T-helper 22 cell (primary cell): Measurements from ENCODE around the gene PVALB.

Source experiments
- DNase-seq: peaks from one replicate; pipeline ENCODE4 v3.0.0-alpha.2; 2020; ENCODE audit warnings: low read depth

Gene PVALB

GRCh38 chr22:36816636-36817524, at the start of gene PVALB:
Gene PVALB, minus strand, starts transcription at chr22:36817035. Its CDS starts 30 bp downstream, at chr22:36817005.
- no peak for DNase-seq

DNA sequence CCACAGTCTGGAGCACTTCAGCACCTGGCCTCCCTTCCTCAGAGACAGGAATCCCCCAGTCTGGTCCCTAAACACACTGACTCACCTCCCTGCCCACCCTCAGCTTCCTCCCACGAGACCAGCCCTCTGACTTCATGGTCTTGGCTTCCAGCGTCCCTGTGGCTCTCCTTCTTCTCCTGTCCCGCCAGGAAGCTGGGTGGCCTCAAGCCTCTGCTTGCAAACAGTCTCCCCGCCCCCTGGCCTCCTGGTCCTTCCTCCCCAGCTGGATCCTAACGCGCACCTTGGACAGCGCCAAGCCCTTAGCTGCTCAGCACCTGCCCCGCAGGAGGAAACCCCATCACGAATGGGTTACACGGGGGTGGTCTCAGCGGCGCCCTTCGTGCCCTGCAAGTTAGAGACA, 48.5 kb upstream of the PVALB start:
- no peak for DNase-seq

DNA sequence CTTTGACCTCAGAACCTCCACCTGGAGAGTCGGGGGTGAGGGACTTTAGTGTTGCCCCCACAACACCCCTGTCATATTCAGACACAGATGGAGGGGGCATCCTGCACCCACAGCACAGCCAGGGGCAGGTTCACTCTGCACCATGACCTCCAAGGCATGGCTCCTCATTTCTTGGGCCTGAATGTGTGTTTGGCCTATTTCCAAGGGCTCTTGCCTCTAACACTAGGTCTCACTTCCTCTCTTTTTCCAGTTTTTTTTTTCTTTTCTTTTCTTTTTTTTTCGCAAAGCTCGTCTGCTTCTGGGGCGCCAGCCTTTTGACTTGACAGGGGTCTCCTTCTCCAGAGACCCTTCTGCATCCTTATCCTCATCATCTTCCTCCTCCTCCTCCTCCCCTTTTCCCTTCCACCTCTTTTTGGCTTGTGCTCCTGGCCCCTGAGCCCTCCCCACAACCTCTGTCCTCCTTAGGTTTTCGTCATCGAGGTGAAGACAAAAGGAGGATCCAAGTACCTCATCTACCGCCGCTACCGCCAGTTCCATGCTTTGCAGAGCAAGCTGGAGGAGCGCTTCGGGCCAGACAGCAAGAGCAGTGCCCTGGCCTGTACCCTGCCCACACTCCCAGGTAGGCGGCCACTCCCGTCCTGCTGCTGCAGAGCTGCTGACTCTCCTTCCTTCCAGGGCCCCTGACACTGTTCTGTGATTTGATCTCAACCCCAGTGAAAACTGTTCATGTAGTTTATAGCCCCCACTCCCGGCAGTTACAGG, 47.8 kb upstream of the PVALB start:
- DNase-seq, result no peak

DNA sequence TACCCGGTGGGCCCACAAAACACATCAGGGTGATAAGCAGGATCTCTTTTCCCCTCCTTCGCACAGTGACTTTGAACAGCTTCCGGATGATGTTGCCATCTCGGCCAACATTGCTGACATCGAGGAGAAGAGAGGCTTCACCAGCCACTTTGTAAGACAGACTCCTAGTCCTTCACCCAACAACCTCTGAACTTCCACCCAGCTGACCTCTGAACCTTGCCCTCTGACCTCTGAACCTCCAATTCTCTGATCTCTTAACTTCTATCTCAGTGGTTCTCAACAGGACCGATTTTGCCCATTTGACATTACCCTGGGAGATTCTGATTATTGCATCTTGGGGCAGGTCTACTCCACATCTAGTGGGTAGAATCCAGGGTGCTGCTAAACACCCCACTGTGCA, 47.1 kb upstream of the PVALB start:
- no peak for DNase-seq

- DNase-seq, result no peak
Observed at GRCh38 chr22:36863281-36863680, 46.4 kb upstream of the PVALB start.

- DNase-seq, result no peak
Observed at GRCh38 chr22:36862251-36863242, 45.7 kb upstream of the PVALB start.

DNA sequence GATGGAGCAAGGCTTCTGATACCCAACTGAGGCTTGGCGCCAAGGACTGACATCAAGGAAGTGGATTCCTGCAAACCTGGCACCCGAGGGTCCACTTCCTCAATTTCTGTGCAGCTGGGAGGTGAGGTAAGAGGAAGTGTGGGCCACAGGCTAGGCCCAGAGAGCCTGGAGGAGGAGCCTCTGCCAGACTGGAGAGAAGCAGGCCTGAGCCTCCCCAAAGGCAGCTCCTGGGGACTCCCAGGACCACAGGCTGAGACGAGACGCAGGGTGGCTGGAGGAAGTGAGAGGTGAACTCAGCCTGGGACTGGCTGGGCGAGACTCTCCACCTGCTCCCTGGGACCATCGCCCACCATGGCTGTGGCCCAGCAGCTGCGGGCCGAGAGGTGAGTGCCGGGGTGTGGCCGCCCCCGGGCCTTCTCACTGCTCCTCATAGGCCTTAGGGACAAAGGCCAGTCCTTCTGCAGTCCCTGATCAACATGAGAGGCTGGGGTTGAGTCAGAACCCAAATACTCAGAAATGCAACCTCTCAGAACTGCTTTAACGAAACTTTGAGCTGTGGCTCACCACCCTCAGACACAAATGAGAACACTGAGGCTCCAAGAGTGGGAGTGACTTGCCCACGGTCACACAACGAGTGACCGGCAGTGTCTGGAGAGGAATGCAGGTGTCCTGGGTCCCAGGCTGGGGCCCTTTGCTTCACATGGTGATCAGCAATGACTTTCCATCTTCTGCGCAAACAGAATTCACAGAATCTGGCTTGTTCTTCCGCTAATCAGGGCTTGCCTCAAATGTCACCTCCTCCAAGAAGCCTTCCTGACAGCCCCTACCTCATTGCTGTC, 44.2 kb upstream of the PVALB start, which contains the start of gene NCF4:
Gene NCF4, plus strand, starts transcription at position 186 of the 839 bp plus-strand sequence. Its CDS starts 166 bp downstream, at position 352.
- DNase-seq, result peak; percentile 6

- no peak for DNase-seq
Observed at GRCh38 chr22:36860438-36860820, 43.6 kb upstream of the PVALB start.

DNA sequence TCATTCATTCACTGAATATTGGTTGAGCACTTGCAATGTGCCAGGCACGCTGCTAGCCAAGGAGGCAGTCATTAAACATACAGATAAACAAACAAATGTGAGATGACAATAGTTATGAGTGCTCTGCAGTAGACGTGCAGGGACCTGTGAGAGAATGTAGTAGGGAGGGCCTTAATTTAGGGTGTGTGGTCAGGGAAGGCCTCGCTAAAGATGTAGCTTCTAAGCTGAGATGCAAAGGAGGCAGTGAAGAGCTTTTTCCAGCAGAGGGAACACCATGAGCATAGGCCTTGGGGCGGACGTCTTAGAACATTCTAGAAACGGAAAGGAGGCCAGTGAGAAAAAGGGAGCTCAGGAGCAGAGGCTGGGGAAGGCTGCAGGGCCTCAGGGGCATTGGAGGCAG, 43.2 kb upstream of the PVALB start:
- DNase-seq, result no peak

GRCh38 chr22:36858966-36859365, 42.1 kb upstream of the PVALB start:
- DNase-seq, result no peak

DNA sequence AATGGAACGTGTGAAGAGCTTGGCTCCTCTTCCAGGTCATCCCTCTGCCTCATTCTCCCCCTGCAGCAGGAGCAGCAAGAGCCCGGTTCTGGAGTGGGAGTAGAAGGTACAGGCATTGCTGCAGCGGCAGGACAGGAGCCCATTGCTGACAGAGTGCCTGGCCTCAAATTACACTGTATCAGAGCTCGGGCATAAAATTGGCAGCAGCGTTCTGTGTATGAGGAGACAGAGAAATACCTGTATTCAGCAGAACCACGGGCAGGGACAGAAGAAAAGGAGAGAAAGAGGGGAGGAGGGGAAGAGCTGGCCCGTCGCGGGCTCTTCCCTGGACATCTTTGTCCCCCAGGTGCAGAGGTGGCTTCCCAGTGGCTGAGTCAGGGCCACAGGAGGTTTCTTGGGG, 41.3 kb upstream of the PVALB start:
- no peak for DNase-seq

GRCh38 chr22:36856792-36857135, 39.9 kb upstream of the PVALB start:
- DNase-seq, result no peak

DNA sequence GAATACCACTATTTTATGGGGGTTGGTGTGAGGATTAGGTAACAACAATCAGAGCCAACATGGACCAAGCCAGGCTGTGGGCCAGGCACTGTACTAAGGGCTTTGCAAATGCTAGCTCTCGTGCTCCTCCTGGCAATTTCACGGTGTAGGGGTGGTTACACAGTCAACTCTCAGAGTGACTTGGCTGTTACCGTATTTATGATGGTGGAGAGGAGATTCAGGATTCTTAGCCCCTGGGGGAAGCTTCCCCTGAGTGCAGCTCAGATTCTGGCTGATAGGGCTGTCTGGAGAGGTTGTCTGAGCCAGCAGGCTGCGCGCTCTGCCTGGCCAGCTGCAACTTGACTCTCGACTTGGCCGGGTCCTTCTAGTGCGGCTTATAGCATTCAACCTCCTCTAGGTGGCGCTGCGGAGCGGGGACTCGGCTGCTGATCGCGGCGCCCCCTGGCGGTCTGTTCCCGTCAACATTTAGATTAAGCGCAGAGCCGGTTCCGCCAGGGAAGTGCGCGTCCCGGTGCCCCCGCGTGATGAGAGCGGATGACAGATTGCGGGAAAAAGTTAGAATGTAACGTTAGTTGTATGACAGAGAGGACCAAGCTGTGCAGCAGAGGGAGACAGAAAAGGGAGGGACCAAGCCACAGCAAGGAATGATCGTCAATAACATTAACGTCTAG, 39.4 kb upstream of the PVALB start:
- DNase-seq, result peak; percentile 72

DNA sequence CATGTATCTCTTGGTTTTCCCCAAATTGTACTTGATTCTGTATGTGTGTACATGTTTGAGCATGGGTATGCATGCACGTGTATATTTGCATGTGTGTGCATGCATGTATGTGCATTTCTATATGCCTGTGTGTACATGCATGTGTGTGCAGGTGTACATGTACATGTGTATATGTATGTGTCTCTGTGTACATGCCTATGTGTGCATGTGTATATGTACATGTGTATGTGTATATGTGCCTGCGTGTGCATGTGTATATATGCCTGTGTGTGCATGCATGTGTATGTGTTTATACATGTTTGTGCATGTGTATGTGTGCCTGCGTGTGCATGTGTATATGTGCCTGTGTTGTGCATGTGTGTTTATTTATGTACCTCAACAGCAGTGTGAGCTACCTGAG, 38.6 kb upstream of the PVALB start:
- no peak for DNase-seq

DNA sequence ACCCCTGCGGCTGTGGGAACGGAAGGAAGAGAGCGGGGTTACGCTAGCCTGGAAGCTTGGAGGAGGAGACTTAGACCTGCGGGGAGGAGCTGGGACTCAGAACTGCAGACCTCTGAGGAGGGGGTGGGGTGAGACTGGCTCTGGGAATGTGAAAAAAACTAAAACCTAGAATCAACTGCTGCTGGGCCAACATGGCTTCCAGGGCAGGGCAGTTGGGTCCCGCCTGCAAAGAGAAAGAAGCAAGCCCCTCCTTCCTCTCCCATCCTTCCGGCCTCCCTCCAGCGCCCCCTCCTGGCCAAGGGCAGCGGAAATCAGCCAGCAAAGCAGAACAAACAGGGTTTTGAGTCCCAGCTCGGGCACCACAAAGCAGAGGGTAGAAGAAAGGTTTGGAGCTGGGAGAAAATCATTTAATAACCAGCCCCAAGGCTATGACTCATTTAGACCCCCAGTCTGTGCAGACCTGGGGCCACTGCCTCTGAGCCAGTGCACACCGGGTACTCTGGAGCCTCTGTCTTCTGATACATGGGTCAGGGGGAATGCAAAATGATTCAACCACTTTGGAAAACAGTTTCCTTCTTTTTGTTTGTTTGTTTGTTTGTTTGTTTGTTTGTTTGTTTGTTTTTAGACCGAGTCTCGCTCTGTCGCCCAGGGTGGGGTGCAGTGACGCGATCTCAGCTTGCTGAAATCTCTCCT, 36.7 kb upstream of the PVALB start:
- DNase-seq, result peak; percentile 65

DNA sequence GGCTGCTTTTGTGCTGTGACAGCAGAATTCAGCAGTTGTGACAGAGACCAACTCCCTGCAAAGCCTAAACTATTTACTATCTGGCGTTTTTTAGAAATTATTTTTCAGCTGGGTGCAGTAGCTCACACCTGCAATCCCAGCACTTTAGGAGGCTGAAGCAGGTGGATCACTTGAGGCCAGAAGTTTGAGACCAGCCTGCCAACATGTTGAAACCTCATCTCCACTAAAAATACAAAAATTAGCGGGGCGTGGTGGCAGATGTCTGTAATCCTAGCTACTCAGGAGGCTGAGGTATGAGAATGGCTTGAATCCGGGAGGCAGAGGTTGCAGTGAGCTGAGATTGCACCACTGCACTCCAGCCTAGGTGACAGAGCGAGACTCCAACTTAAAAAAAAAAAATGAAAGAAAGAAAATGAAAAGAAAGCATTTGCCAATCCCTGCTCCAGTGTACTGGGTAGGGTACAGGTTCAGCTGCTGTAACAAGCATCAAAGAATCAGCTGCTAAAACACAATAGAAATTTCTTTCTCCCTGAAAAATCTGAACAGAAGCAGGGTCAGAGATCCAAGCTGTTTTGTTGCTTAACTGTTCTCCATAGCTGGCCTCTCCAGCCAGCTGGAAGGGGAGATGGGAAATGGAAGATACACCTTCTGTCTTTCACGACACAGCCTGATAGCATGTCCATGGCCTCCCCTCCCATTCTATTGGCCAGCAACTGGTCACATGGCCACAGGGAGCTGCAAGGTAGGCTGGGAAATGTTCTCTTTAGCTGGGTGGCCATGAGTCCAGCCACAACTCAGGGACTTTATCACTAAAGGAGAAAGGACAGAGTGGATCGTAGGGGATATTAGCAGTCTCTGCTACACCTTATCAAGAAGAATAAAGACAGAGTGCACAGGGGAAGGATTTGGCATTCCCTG, 35.5 kb upstream of the PVALB start:
- no peak for DNase-seq

GRCh38 chr22:36850682-36851081, 33.8 kb upstream of the PVALB start:
- DNase-seq, result no peak

DNA sequence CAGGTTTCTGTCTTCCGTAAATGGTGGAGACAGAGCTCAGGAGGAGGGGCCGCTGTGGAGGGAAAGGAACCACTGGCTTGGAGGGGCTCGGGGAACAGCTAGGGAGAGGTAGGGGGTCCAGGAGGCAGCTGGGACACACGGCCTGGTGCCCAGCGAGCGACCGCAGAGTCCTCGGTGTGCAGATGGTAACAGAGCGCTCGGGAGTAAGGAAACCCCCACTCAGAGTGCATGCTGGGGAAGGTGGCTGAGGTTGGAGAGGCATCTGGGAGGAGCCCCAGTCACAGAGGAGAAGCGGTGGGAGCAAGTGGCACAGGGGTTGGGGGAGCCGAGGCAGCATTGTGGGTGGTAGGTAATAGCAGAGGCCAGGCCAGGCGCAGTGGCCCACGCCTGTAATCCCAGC, 33.2 kb upstream of the PVALB start:
- DNase-seq, result no peak

DNA sequence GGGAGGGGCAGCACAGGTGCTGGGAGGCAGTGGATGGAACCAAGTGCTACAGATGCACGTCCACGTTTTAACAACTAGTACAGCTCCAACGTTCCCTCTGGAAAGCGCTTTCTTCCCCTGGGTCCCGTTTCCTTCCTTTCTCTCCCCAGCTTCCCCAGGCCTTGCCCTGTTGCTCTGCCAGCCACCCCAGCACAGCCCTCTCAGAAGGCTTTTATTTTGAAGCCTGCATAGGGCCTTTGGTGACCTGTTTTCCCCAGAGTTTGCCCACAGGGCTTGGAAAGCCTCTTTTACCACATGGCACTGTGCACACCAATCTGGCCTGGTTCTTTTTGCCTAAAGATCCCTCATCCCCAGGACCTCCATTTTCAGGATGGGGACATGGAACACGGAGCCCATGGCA, 30.1 kb upstream of the PVALB start:
- DNase-seq, result no peak
